Colonic mucosa (tissue), 4 donors: ENCODE measurements around the gene CCDC88A. TPM values are rescaled to one million over a fixed set of nuclear protein-coding genes. Genes with fewer than 3 reads are reported as not detected.
"Not testable (repeated sequence)": the region's sequence is repeated elsewhere in the genome, so short reads cannot be mapped to it uniquely, and the experiment has no call there.

ENCODE experiments used
- DNase-seq: peaks from one replicate; pipeline ENCODE4 v3.0.0-alpha.2; 2020
- H3K27ac ChIP-seq: fragments of 200-600 bp; one replicate; pipeline ENCODE4 v1.8.0; 2021
- H3K27me3 ChIP-seq: fragments of 200-600 bp; one replicate; pipeline ENCODE4 v1.8.0; 2021
- H3K36me3 ChIP-seq: fragments of 200-600 bp; one replicate; pipeline ENCODE4 v1.8.0; 2021
- H3K4me1 ChIP-seq: fragments of 200-600 bp; one replicate; pipeline ENCODE4 v1.8.0; 2021; ENCODE audit warnings: mild to moderate bottlenecking
- H3K4me3 ChIP-seq: fragments of 200-600 bp; one replicate; pipeline ENCODE4 v1.8.0; 2021
- H3K9ac ChIP-seq, 2 donors: one replicate each; pipeline ENCODE4 v1.7.0; 2013; ENCODE audit warnings: control low read depth in 2 of 2, low read depth in 2 of 2, low read length in 2 of 2
- H3K9me3 ChIP-seq: fragments of 200-600 bp; one replicate; pipeline ENCODE4 v1.8.0; 2021
- CTCF ChIP-seq: fragments of 200-600 bp; IDR thresholded peaks from one replicate; pipeline ENCODE4 v1.8.0; 2022; ENCODE audit warnings: antibody characterized with exemption, mild to moderate bottlenecking
- intact Hi-C: fragments of 100-400 bp; cut with DNase I; formaldehyde crosslinking; loops from one replicate; pipeline ENCODE4 v1.14.1; 2022
- total RNA-seq, 2 donors: library from RNA; stranded (reverse); fragmentation: NEBNext Ultra II Directional in 1 of 2; extraction: Animal tissue kit (Norgen Biotek cat#: 25700) in 1 of 2; gene quantifications; one replicate each; pipeline ENCODE4 v1.2.1, GENCODE V29; 2021
- donor health status: healthy.
- donor health status: DM: no; HTN: no; CAD: no.
- donor health status: DM: no; HTN: no; CAD: no.

Gene CCDC88A
- total RNA-seq, 2 donors from 2014 or later: 4.2 to 11.4 TPM

- H3K4me3 ChIP-seq: no peak overlapping the region
- no peak overlapping the region for H3K27ac ChIP-seq
- intact Hi-C loops: no loop called here
- no peaks in the 10 kb centered on the region for H3K27me3 ChIP-seq
- DNase-seq: no peak
- no peaks in the 10 kb centered on the region for H3K4me1 ChIP-seq
- no peaks in the 10 kb centered on the region for H3K36me3 ChIP-seq
- no peak for TF ChIP-seq CTCF
- H3K9me3 ChIP-seq: no peaks in the 10 kb centered on the region
- no peak overlapping the region for H3K9ac ChIP-seq
These were observed 39.6 kb upstream of the CCDC88A start for GRCh38 chr2:55459279-55459678.

- no peak for DNase-seq
- Histone ChIP-seq H3K27me3 (no peaks in the 10 kb centered on the region), H3K9ac (no peak overlapping the region), H3K9me3 (no peaks in the 10 kb centered on the region), H3K4me1 (no peaks in the 10 kb centered on the region), H3K36me3 (no peaks in the 10 kb centered on the region), H3K4me3 (no peak overlapping the region), H3K27ac (no peak overlapping the region)
- TF ChIP-seq CTCF: no peak
- intact Hi-C loops: no loop called here
These were observed 34.5 kb upstream of the CCDC88A start for GRCh38 chr2:55454121-55454520.

- H3K27me3 ChIP-seq: no peaks in the 10 kb centered on the region
- intact Hi-C loops: no loop called here
- H3K36me3 ChIP-seq: no peaks in the 10 kb centered on the region
- no peak overlapping the region for H3K9ac ChIP-seq
- H3K9me3 ChIP-seq: no peaks in the 10 kb centered on the region
- no peak for DNase-seq
- no peaks in the 10 kb centered on the region for H3K4me1 ChIP-seq
- TF ChIP-seq CTCF: no peak
- no peak overlapping the region for H3K27ac ChIP-seq
- H3K4me3 ChIP-seq: no peak overlapping the region
These were observed 33.2 kb upstream of the CCDC88A start for GRCh38 chr2:55452879-55453278.

GRCh38 chr2:55451699-55452098, 32.0 kb upstream of the CCDC88A start:
- no peak overlapping the region for H3K4me3 ChIP-seq
- no peaks in the 10 kb centered on the region for H3K27me3 ChIP-seq
- no peaks in the 10 kb centered on the region for H3K4me1 ChIP-seq
- no peaks in the 10 kb centered on the region for H3K36me3 ChIP-seq
- H3K9me3 ChIP-seq: no peaks in the 10 kb centered on the region
- intact Hi-C loops: no loop called here
- no peak overlapping the region for H3K27ac ChIP-seq
- DNase-seq: no peak
- TF ChIP-seq CTCF: no peak
- H3K9ac ChIP-seq: no peak overlapping the region

- H3K9ac ChIP-seq, H3K4me1 ChIP-seq, DNase-seq, intact Hi-C loops, H3K27ac ChIP-seq, H3K27me3 ChIP-seq, H3K4me3 ChIP-seq, H3K36me3 ChIP-seq, H3K9me3 ChIP-seq: not testable (repeated sequence)
These were observed 30.4 kb upstream of the CCDC88A start for GRCh38 chr2:55450014-55450413.

- intact Hi-C loops, DNase-seq, H3K4me1 ChIP-seq, H3K9me3 ChIP-seq, H3K27ac ChIP-seq, H3K36me3 ChIP-seq, H3K4me3 ChIP-seq, H3K9ac ChIP-seq, H3K27me3 ChIP-seq: not testable (repeated sequence)
These were observed 22.5 kb upstream of the CCDC88A start for GRCh38 chr2:55442045-55442760.
